H1 (cell line): ENCODE data around the gene TSPAN2. TPM values are rescaled to one million over a fixed set of nuclear protein-coding genes. Genes with fewer than 3 reads are reported as not detected.

Experiments
- CTCF ChIA-PET: fragments of 300-600 bp; sonication (Branson Sonifier 250); formaldehyde crosslinking; loops from one replicate; lab custom pipeline; 2021; ENCODE audit not compliant: partially characterized antibody; lab: Charles Lee
- POLR2A ChIA-PET: fragments of 300-600 bp; sonication (Branson Sonifier 250); formaldehyde crosslinking; loops from one replicate; lab custom pipeline; 2021; ENCODE audit warnings: inconsistent platforms; ENCODE audit not compliant: partially characterized antibody; lab: Charles Lee
- DNase-seq, 2 experiments: peaks; one replicate each; pipeline versions ENCODE4 v3.0.0 to v3.0.0-alpha.2; 2010 to 2022; ENCODE audit warnings: low spot score in 2 of 2, low read depth in 1 of 2, mixed read lengths in 1 of 2
- FAIRE-seq: peaks from 2 replicates; lab custom pipeline; 2011; peaks lifted over from hg19 to GRCh38; lab: Jason Lieb, UNC
- H2AFZ ChIP-seq: 2 replicates; pipeline ENCODE4 v1.8.1; 2012; ENCODE audit warnings: low read length, inconsistent platforms
- H2AK5ac ChIP-seq: 2 replicates; pipeline ENCODE4 v1.6.1; 2013; ENCODE audit warnings: low read depth, low read length
- H2BK120ac ChIP-seq: replicated peaks from 2 replicates; pipeline ENCODE3; 2013; ENCODE audit warnings: low read depth, low read length, inconsistent platforms
- H2BK12ac ChIP-seq: 2 replicates; pipeline ENCODE4 v1.6.1; 2013; ENCODE audit warnings: low read depth, low read length
- H2BK15ac ChIP-seq: 2 replicates; pipeline ENCODE4 v1.6.1; 2013; ENCODE audit warnings: low read length
- H2BK20ac ChIP-seq: 2 replicates; pipeline ENCODE4 v1.6.1; 2013; ENCODE audit warnings: low read length
- H2BK5ac ChIP-seq: 2 replicates; pipeline ENCODE4 v1.6.1; 2013; ENCODE audit warnings: low read depth, low read length
- H3K14ac ChIP-seq: 2 replicates; pipeline ENCODE4 v1.6.1; 2013; ENCODE audit warnings: inconsistent platforms; ENCODE audit not compliant: insufficient read length
- H3K18ac ChIP-seq: 2 replicates; pipeline ENCODE4 v1.6.1; 2013; ENCODE audit warnings: low read length; ENCODE audit errors: extremely low read depth
- H3K23ac ChIP-seq: 2 replicates; pipeline ENCODE4 v1.6.1; 2013; ENCODE audit warnings: inconsistent platforms; ENCODE audit not compliant: insufficient read length
- H3K23me2 ChIP-seq: 2 replicates; pipeline ENCODE4 v1.6.1; 2013; ENCODE audit warnings: low read depth, low read length
- H3K27ac ChIP-seq: 2 replicates; pipeline ENCODE4 v1.6.1; 2011; ENCODE audit warnings: low read depth, low read length, inconsistent platforms
- H3K27me3 ChIP-seq, 4 experiments: replicated peaks in 1 of 4; 1 replicate in 1 of 4; 2 replicates in 3 of 4; pipeline versions ENCODE4 v1.6.1 to v1.8.1; 2011 to 2013; ENCODE audit warnings: low read length in 3 of 4, mild to moderate bottlenecking in 3 of 4, inconsistent platforms in 2 of 4, mixed read lengths in 2 of 4, moderate library complexity in 1 of 4; ENCODE audit not compliant: control insufficient read depth in 3 of 4, insufficient read depth in 3 of 4; ENCODE audit errors: extremely low read depth in 1 of 4
- H3K36me3 ChIP-seq, 4 experiments: 2 replicates each; pipeline versions ENCODE4 v1.6.1 to v1.8.1; 2011 to 2013; ENCODE audit warnings: mild to moderate bottlenecking in 4 of 4, low read length in 3 of 4, moderate library complexity in 2 of 4, control low read depth in 1 of 4, inconsistent platforms in 1 of 4; ENCODE audit not compliant: insufficient read depth in 4 of 4, control insufficient read depth in 2 of 4
- H3K4ac ChIP-seq: replicated peaks from 2 replicates; pipeline ENCODE3; 2013; ENCODE audit warnings: low read length, low read depth, mixed read lengths, inconsistent platforms; ENCODE audit not compliant: insufficient read length
- H3K4me1 ChIP-seq, 4 experiments: replicated peaks in 1 of 4; 1 replicate in 1 of 4; 2 replicates in 3 of 4; pipeline versions ENCODE4 v1.6.1 to v1.8.1; 2011 to 2013; ENCODE audit warnings: low read length in 3 of 4, inconsistent platforms in 2 of 4, mixed read lengths in 1 of 4; ENCODE audit not compliant: insufficient read depth in 4 of 4, control insufficient read depth in 3 of 4
- H3K4me2 ChIP-seq, 2 experiments: 2 replicates each; pipeline versions ENCODE4 v1.6.1 to v1.8.1; 2011 to 2013; ENCODE audit warnings: low read depth in 2 of 2, low read length in 2 of 2, control low read depth in 1 of 2, inconsistent platforms in 1 of 2, mild to moderate bottlenecking in 1 of 2; ENCODE audit not compliant: insufficient read depth in 1 of 2
- H3K4me3 ChIP-seq, 4 experiments: fragments of 200-600, 300-600 bp in 1 of 4; sonication (generic), shearing (Covaris generic), sonication (Bioruptor Twin) in 1 of 4; 2 replicates each; pipeline versions ENCODE4 v1.5.1 to v1.8.1; 2011 to 2016; ENCODE audit warnings: low read length in 4 of 4, low read depth in 3 of 4, control low read depth in 2 of 4, inconsistent platforms in 2 of 4, mild to moderate bottlenecking in 2 of 4, mixed read lengths in 1 of 4, moderate library complexity in 1 of 4; ENCODE audit not compliant: insufficient read depth in 2 of 4; ENCODE audit errors: extremely low read depth in 1 of 4
- H3K56ac ChIP-seq: replicated peaks from 2 replicates; pipeline ENCODE3; 2013; ENCODE audit warnings: low read depth, mild to moderate bottlenecking, mixed read lengths, low read length, inconsistent platforms; ENCODE audit not compliant: insufficient read length
- H3K79me1 ChIP-seq: 2 replicates; pipeline ENCODE4 v1.6.1; 2013; ENCODE audit warnings: low read depth, low read length, control low read depth
- H3K79me2 ChIP-seq, 2 experiments: 2 replicates each; pipeline versions ENCODE4 v1.6.1 to v1.8.1; 2012 to 2013; ENCODE audit warnings: low read length in 2 of 2, mild to moderate bottlenecking in 2 of 2, inconsistent platforms in 1 of 2; ENCODE audit not compliant: insufficient read depth in 2 of 2, control insufficient read depth in 1 of 2
- H3K9ac ChIP-seq, 4 experiments: replicated peaks in 1 of 4; 1 replicate in 1 of 4; 2 replicates in 3 of 4; pipeline versions ENCODE4 v1.6.1 to v1.8.1; 2011 to 2013; ENCODE audit warnings: low read depth in 3 of 4, low read length in 3 of 4, control low read depth in 2 of 4, mild to moderate bottlenecking in 2 of 4, moderate library complexity in 2 of 4, inconsistent platforms in 1 of 4; ENCODE audit errors: extremely low read depth in 1 of 4
- H3K9me3 ChIP-seq, 2 experiments: 2 replicates each; pipeline versions ENCODE4 v1.6.1 to v1.8.1; 2012 to 2013; ENCODE audit warnings: mild to moderate bottlenecking in 2 of 2, moderate library complexity in 2 of 2, control low read depth in 1 of 2, inconsistent platforms in 1 of 2, low read depth in 1 of 2, low read length in 1 of 2, mixed read lengths in 1 of 2; ENCODE audit not compliant: insufficient read depth in 2 of 2
- H4K20me1 ChIP-seq, 2 experiments: replicated peaks in 1 of 2; 2 replicates each; pipeline versions ENCODE3 to v1.8.1; 2011 to 2013; ENCODE audit warnings: inconsistent platforms in 2 of 2, low read length in 2 of 2, mild to moderate bottlenecking in 1 of 2; ENCODE audit not compliant: insufficient read depth in 2 of 2, control insufficient read depth in 1 of 2
- H4K5ac ChIP-seq: 2 replicates; pipeline ENCODE4 v1.6.1; 2013; ENCODE audit warnings: low read length, low read depth, mixed read lengths, inconsistent platforms; ENCODE audit not compliant: insufficient read length
- H4K8ac ChIP-seq: 2 replicates; pipeline ENCODE4 v1.8.0; 2013; ENCODE audit warnings: mild to moderate bottlenecking, moderate library complexity, low read length, inconsistent platforms; ENCODE audit not compliant: insufficient read depth; ENCODE audit errors: extremely low read depth
- H4K91ac ChIP-seq: replicated peaks from 2 replicates; pipeline ENCODE3; 2013; ENCODE audit warnings: low read length, mixed read lengths, inconsistent platforms; ENCODE audit not compliant: insufficient read length
- CBX5 ChIP-seq: fragments of 300-800, 300-1000 bp; sonication (generic); IDR thresholded peaks from 2 replicates; pipeline ENCODE4 v1.7.1; 2016; ENCODE audit warnings: antibody characterized with exemption, low read length, low read depth
- EGR1 ChIP-seq: IDR thresholded peaks from 2 replicates; pipeline ENCODE4 v1.6.1; 2011; ENCODE audit warnings: low read depth, low read length, borderline replicate concordance
- GTF2F1 ChIP-seq: IDR thresholded peaks from 2 replicates; pipeline ENCODE4 v1.6.1; 2012; ENCODE audit warnings: low read depth, low read length, improper control_type of control experiment, borderline replicate concordance
- NRF1 ChIP-seq: IDR thresholded peaks from 2 replicates; pipeline ENCODE4 v1.6.1; 2011; ENCODE audit warnings: mild to moderate bottlenecking, low read depth, low read length, improper control_type of control experiment
- PHF8 ChIP-seq: fragments of 200-600 bp; sonication (generic); conservative IDR thresholded peaks from 2 replicates; pipeline ENCODE4 v1.7.1; 2012; ENCODE audit warnings: low read depth, mild to moderate bottlenecking, inconsistent platforms, low read length, moderate library complexity
- RBBP5 ChIP-seq: IDR thresholded peaks from 2 replicates; pipeline ENCODE4 v1.7.1; 2012; ENCODE audit warnings: low read depth, mild to moderate bottlenecking, inconsistent platforms, low read length, moderate library complexity, borderline replicate concordance
- SP1 ChIP-seq: IDR thresholded peaks from 2 replicates; pipeline ENCODE4 v1.6.1; 2011; ENCODE audit warnings: low read depth, low read length
- YY1 ChIP-seq: IDR thresholded peaks from 2 replicates; pipeline ENCODE4 v1.6.1; 2011; ENCODE audit warnings: low read depth, mild to moderate bottlenecking, low read length
- WGBS, 2 experiments: shearing (Covaris generic) in 1 of 2; methylation state at CpG; one replicate each; pipeline versions ENCODE4 v1.1.6 to v1.1.7; 2013 to 2015; ENCODE audit warnings: low lambda C conversion rate in 2 of 2, mixed read lengths in 2 of 2, inconsistent platforms in 1 of 2, low coverage in 1 of 2, missing lambda C conversion rate in 1 of 2; ENCODE audit not compliant: insufficient replicate concordance in 2 of 2, insufficient coverage in 1 of 2, insufficient read length in 1 of 2; ENCODE audit errors: extremely low coverage in 1 of 2, missing lambda C conversion rate in 1 of 2; 5-methylcytosine and 5-hydroxymethylcytosine counted together
- polyA plus RNA-seq, 7 experiments: library from polyadenylated mRNA; depleted of rRNA in 3 of 7; stranded (reverse) in 5 of 7; unstranded in 2 of 7; fragments of >200 nt in 5 of 7; fragments of 200-250 nt in 2 of 7; gene quantifications; 1 replicate in 5 of 7; 2 replicates in 1 of 7; 4 replicates in 1 of 7; pipeline versions ENCODE4 v1.2.1 to v1.2.3, GENCODE V29; 2011 to 2013; ENCODE audit warnings: missing spikeins in 2 of 7, mixed read lengths in 2 of 7
- total RNA-seq: library from RNA; stranded (reverse); fragmentation: NEBNext Ultra II Directional; extraction: Animal tissue kit (Norgen Biotek cat#: 25700); gene quantifications from 2 replicates; pipeline ENCODE4 v1.2.1, GENCODE V29; 2021
- TF ChIP-seq, protein P1 (sequence below): IDR thresholded peaks from 2 replicates; pipeline ENCODE4 v1.6.1; 2011; ENCODE audit warnings: low read length, improper control_type of control experiment
- TF ChIP-seq, protein P2 (sequence below): IDR thresholded peaks from 2 replicates; pipeline ENCODE4 v1.6.1; 2012; ENCODE audit warnings: low read length, inconsistent platforms

Gene TSPAN2
- total and polyA plus RNA-seq, 2 of the 8 experiments (the other 6 are each of a cell fraction or from before 2014, with no cell fraction given) = 7.4 to 14.2 TPM

DNA sequence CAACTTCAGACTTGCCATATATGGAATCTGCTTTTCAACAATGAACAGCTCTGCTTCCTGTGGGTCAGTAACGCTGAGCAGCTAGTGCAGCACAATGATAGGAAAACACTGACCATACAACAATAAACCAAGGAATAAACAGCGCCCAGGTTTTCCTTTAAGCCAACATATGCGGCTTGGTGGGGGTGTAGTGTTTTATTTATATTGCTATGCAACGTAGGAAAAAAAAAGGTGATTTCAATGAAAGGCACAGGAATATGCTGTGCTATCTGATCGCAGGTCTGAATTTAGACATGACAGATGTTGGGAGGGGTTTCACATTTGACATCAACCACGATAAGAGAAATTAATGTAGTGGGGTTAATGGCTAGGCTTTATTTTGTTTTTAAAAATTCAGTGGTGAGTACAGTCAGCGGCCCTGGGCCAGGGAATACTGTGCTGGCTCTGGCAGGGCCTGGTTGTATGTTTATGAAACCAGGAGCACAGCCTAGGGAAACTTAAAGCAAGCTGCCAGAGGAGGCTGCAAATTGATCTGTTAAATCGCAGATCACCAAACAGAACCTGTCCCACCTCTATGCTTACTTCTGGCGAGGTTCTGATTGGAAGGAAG is 4.3 kb downstream of the TSPAN2 start:
- H2BK15ac ChIP-seq = no peak overlapping the region
- H4K8ac ChIP-seq = no peak overlapping the region
- H3K36me3 ChIP-seq = no peaks in the 10 kb centered on the region
- H3K9ac ChIP-seq = no peak overlapping the region
- H3K4me3 ChIP-seq = no peak overlapping the region
- peaks cover 3% of the 10 kb centered on the region for H3K79me1 ChIP-seq
- no peak for FAIRE-seq
- H4K91ac ChIP-seq = no peak overlapping the region
- no peak overlapping the region for H3K27ac ChIP-seq
- no peak overlapping the region for H2BK120ac ChIP-seq
- H3K23ac ChIP-seq = no peak overlapping the region
- no peak overlapping the region for H2BK20ac ChIP-seq
- H2AFZ ChIP-seq = no peak overlapping the region
- H3K4me2 ChIP-seq = no peak overlapping the region
- no peaks in the 10 kb centered on the region; a peak in 1 of 4 replicates for H3K79me2 ChIP-seq
- peaks cover 5% of the 10 kb centered on the region; the same call in 1 of the 2 replicates for H3K23me2 ChIP-seq
- CTCF ChIA-PET = interaction anchor here (0.6 to 2.6 kb wide), 2 partner anchors 28 to 81 kb away, joined by 3 to 14 read pairs; no protein-coding TSS in a partner anchor
- H3K9me3 ChIP-seq = no peaks in the 10 kb centered on the region
- H3K18ac ChIP-seq = no peak overlapping the region
- H2BK5ac ChIP-seq = no peak overlapping the region
- H4K5ac ChIP-seq = no peak overlapping the region
- H3K4me1 ChIP-seq = peaks cover 2 to 15% (median 8%) of the 10 kb centered on the region in 4 experiments; a peak in 5 of 7 replicates
- no peak overlapping the region for H2AK5ac ChIP-seq
- no peak overlapping the region for H3K4ac ChIP-seq
- POLR2A ChIA-PET = interaction anchor here (0.6 to 1.2 kb wide), 2 partner anchors 14 to 380 kb away, joined by 3 read pairs; no protein-coding TSS in a partner anchor
- DNase-seq = no peak
- H2BK12ac ChIP-seq = no peak overlapping the region
- H3K27me3 ChIP-seq = no peaks in the 10 kb centered on the region; a peak in 2 of 7 replicates
- WGBS, 2 experiments = 84% methylated on average over 9 of the region's 9 CpGs; no CpG with 5 or more reads in 1 of the 2 experiments
- no peak overlapping the region for H3K14ac ChIP-seq
- no peaks in the 10 kb centered on the region for H4K20me1 ChIP-seq
- H3K56ac ChIP-seq = no peak overlapping the region
- TF ChIP-seq PHF8 (no peak), GTF2F1 (no peak), RBBP5 (no peak), SP1 (no peak), NRF1 (no peak), EGR1 (no peak), CBX5 (no peak), YY1 (no peak)
- TF ChIP-seq, protein P1, sequence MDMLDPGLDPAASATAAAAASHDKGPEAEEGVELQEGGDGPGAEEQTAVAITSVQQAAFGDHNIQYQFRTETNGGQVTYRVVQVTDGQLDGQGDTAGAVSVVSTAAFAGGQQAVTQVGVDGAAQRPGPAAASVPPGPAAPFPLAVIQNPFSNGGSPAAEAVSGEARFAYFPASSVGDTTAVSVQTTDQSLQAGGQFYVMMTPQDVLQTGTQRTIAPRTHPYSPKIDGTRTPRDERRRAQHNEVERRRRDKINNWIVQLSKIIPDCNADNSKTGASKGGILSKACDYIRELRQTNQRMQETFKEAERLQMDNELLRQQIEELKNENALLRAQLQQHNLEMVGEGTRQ = no peak
- TF ChIP-seq, protein P2, sequence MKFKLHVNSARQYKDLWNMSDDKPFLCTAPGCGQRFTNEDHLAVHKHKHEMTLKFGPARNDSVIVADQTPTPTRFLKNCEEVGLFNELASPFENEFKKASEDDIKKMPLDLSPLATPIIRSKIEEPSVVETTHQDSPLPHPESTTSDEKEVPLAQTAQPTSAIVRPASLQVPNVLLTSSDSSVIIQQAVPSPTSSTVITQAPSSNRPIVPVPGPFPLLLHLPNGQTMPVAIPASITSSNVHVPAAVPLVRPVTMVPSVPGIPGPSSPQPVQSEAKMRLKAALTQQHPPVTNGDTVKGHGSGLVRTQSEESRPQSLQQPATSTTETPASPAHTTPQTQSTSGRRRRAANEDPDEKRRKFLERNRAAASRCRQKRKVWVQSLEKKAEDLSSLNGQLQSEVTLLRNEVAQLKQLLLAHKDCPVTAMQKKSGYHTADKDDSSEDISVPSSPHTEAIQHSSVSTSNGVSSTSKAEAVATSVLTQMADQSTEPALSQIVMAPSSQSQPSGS = no peak
